WTC11 (cell line): ENCODE results near the gene COX4I1. TPM values are rescaled to one million over a fixed set of nuclear protein-coding genes. Genes with fewer than 3 reads are reported as not detected.

Experiments used
- ATAC-seq: fragments of 200-7000 bp; cut with Tn5 transposase; 2 replicates; pipeline ENCODE4 v1.10.0; 2021; ENCODE audit warnings: mild to moderate bottlenecking, moderate library complexity
- CTCF ChIA-PET: fragments of 300-600 bp; sonication (Branson Sonifier 250); formaldehyde crosslinking; loops from one replicate; lab custom pipeline; 2021; ENCODE audit warnings: antibody characterized with exemption; lab: Charles Lee
- POLR2A ChIA-PET: fragments of 350-600 bp; sonication (Branson Sonifier 250); formaldehyde crosslinking; loops from one replicate; lab custom pipeline; 2021; ENCODE audit warnings: antibody characterized with exemption; lab: Charles Lee
- DNase-seq: peaks from one replicate; pipeline ENCODE4 v3.0.0; 2021; ENCODE audit warnings: low spot score
- H3K27ac Mint-ChIP-seq: 2 replicates; pipeline ENCODE4 v1.8.0; 2021; ENCODE audit warnings: mixed read lengths
- H3K27me3 Mint-ChIP-seq: 2 replicates; pipeline ENCODE4 v1.8.0; 2021; ENCODE audit warnings: low read depth, mild to moderate bottlenecking, moderate library complexity, mixed read lengths
- H3K36me3 Mint-ChIP-seq: 2 replicates; pipeline ENCODE4 v1.8.0; 2021; ENCODE audit warnings: mixed read lengths
- H3K4me1 Mint-ChIP-seq: 2 replicates; pipeline ENCODE4 v1.8.0; 2022; ENCODE audit warnings: mixed read lengths
- H3K4me3 Mint-ChIP-seq: 2 replicates; pipeline ENCODE4 v1.8.0; 2021; ENCODE audit warnings: mild to moderate bottlenecking, moderate library complexity, mixed read lengths
- H3K9me3 Mint-ChIP-seq: 2 replicates; pipeline ENCODE4 v1.8.0; 2021; ENCODE audit warnings: mixed read lengths
- CREB1 ChIP-seq: sonication (generic); formaldehyde crosslinking; IDR thresholded peaks from 2 replicates; pipeline ENCODE4 v1.8.0; 2023; ENCODE audit warnings: mild to moderate bottlenecking, missing genetic modification reagents
- ELF4 ChIP-seq: sonication (generic); formaldehyde crosslinking; IDR thresholded peaks from 2 replicates; pipeline ENCODE4 v1.8.1; 2022; ENCODE audit warnings: low read depth, mild to moderate bottlenecking, moderate library complexity, missing genetic modification reagents
- ESRRA ChIP-seq: sonication (generic); formaldehyde crosslinking; IDR thresholded peaks from 2 replicates; pipeline ENCODE4 v1.8.1; 2022; ENCODE audit warnings: mild to moderate bottlenecking, missing genetic modification reagents, borderline replicate concordance
- GABPB1 ChIP-seq: sonication (generic); formaldehyde crosslinking; IDR thresholded peaks from 2 replicates; pipeline ENCODE4 v1.8.1; 2023; ENCODE audit warnings: mild to moderate bottlenecking, missing genetic modification reagents
- GTF2I ChIP-seq: fragments of 250-450 bp; sonication (Bioruptor Pico); conservative IDR thresholded peaks from 2 replicates; pipeline ENCODE4 v1.4.0; 2021; ENCODE audit warnings: mild to moderate bottlenecking
- MXD4 ChIP-seq: fragments of 250-450 bp; sonication (Bioruptor Pico); IDR thresholded peaks from 2 replicates; pipeline ENCODE4 v1.8.0; 2021; ENCODE audit warnings: mild to moderate bottlenecking, moderate library complexity, borderline replicate concordance
- NFATC4 ChIP-seq: fragments of 250-450 bp; sonication (Bioruptor Pico); IDR thresholded peaks from 2 replicates; pipeline ENCODE4 v1.9.0; 2021; ENCODE audit warnings: mild to moderate bottlenecking
- NFYB ChIP-seq: sonication (generic); formaldehyde crosslinking; conservative IDR thresholded peaks from 2 replicates; pipeline ENCODE4 v1.8.0; 2022; ENCODE audit warnings: low read depth, missing genetic modification reagents
- PRRX2 ChIP-seq: fragments of 250-450 bp; sonication (Bioruptor Pico); IDR thresholded peaks from 2 replicates; pipeline ENCODE4 v1.8.0; 2021; ENCODE audit warnings: mild to moderate bottlenecking
- RELA ChIP-seq: sonication (generic); formaldehyde crosslinking; IDR thresholded peaks from 2 replicates; pipeline ENCODE4 v1.8.1; 2022; ENCODE audit warnings: missing genetic modification reagents, mild to moderate bottlenecking, borderline replicate concordance
- SP1 ChIP-seq: sonication (generic); formaldehyde crosslinking; conservative IDR thresholded peaks from 2 replicates; pipeline ENCODE4 v1.8.1; 2022; ENCODE audit warnings: missing genetic modification reagents
- TCF7 ChIP-seq: sonication (generic); formaldehyde crosslinking; IDR thresholded peaks from 2 replicates; pipeline ENCODE4 v1.8.0; 2022; ENCODE audit warnings: mild to moderate bottlenecking, low read depth, missing genetic modification reagents, moderate library complexity
- TEAD1 ChIP-seq: sonication (generic); formaldehyde crosslinking; IDR thresholded peaks from 2 replicates; pipeline ENCODE4 v1.8.0; 2022; ENCODE audit warnings: mild to moderate bottlenecking, missing genetic modification reagents
- ZBTB21 ChIP-seq: sonication (generic); formaldehyde crosslinking; IDR thresholded peaks from 2 replicates; pipeline ENCODE4 v1.8.1; 2023; ENCODE audit warnings: mild to moderate bottlenecking, missing genetic modification reagents, borderline replicate concordance
- ZNF121 ChIP-seq: sonication (generic); formaldehyde crosslinking; IDR thresholded peaks from 2 replicates; pipeline ENCODE4 v1.8.0; 2023; ENCODE audit warnings: missing genetic modification reagents
- ZNF263 ChIP-seq: sonication (generic); formaldehyde crosslinking; IDR thresholded peaks from 2 replicates; pipeline ENCODE4 v1.8.1; 2022; ENCODE audit warnings: low read depth, mild to moderate bottlenecking, moderate library complexity, missing genetic modification reagents
- ZNF317 ChIP-seq: sonication (generic); formaldehyde crosslinking; IDR thresholded peaks from 2 replicates; pipeline ENCODE4 v1.8.1; 2023; ENCODE audit warnings: low read depth, mild to moderate bottlenecking, moderate library complexity, missing genetic modification reagents, borderline replicate concordance
- total RNA-seq: library from RNA; stranded (reverse); gene quantifications from 3 replicates; pipeline ENCODE4 v1.2.3, GENCODE V29; 2021
- TF ChIP-seq, protein P1 (sequence below): sonication (generic); formaldehyde crosslinking; IDR thresholded peaks from 2 replicates; pipeline ENCODE4 v1.8.1; 2023; ENCODE audit warnings: mild to moderate bottlenecking, missing genetic modification reagents, moderate library complexity
- TF ChIP-seq, protein P2 (sequence below): fragments of 250-450 bp; sonication (Bioruptor Pico); IDR thresholded peaks from 2 replicates; pipeline ENCODE4 v1.9.0; 2021; ENCODE audit warnings: mild to moderate bottlenecking, borderline replicate concordance
- TF ChIP-seq, protein P3 (sequence below): sonication (generic); formaldehyde crosslinking; IDR thresholded peaks from 2 replicates; pipeline ENCODE4 v1.8.0; 2022; ENCODE audit warnings: mild to moderate bottlenecking, missing genetic modification reagents
- TF ChIP-seq, protein P4 (sequence below): sonication (generic); formaldehyde crosslinking; IDR thresholded peaks from 2 replicates; pipeline ENCODE4 v1.8.1; 2022; ENCODE audit warnings: mild to moderate bottlenecking, moderate library complexity, missing genetic modification reagents

COX4I1 gene
- total RNA-seq, 1 experiment from 2014 or later: 618 TPM

DNA sequence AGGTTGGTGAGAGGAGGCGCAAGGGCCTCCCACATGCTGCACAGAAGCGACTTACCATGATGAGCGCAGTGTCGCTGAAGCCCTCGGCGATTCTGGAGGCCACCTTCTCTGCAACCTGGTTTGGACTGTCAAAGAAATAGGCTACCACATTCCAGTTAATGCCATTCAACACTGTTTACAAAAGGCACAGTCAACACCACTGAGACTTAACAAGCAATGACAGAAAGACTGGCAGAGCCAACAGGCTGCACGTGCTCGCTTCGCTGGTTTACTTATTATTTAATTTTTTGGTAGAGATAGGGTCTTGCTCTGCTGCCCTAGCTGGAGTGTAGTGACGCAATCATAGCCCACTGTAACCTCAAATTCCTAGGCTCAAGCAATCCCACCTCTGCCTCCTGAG, 18.3 kb upstream of the COX4I1 start:
- no peaks in the 10 kb centered on the region for H3K27me3 Mint-ChIP-seq
- POLR2A ChIA-PET: interaction anchor here (0.7 kb wide), 1 partner anchor 442 kb away, joined by 6 read pairs; no protein-coding TSS in a partner anchor
- TF ChIP-seq GABPB1 (no peak), ZNF121 (CRISPR knock-in tag) (peak; percentile 6; the same call in 1 of the 2 replicates)

DNA sequence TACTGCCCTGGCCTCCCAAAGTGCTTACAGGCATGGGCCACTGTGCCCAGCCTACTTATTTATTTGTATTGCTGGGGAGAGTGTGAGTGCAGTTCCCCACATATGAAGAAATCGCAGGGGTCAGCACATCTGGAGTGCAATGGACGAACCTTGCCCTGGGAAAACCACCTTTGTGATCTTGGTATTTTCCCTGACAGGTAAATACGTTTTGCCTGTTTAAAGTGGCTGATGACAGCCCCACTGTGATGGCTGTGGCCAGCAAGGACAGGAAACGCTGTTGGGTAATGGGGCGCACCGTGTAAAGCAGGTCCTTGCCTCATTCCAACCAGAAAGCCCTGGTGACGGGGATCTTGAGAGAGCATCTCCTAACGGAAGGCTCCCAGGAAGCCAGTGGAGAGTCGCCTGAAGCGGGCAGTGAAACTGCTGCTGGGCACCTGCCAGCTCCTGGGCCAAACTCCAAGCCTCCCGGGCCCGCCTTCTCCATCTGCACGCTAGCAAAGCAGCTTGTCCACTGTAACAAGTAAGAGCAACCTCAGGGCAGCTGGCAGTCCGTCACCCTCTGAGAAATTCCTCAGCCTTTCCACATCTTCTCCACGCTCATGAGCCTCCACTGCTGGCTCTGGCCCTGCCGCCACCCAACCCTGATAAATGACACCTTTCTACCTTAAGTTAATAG, 17.7 kb upstream of the COX4I1 start:
- TF ChIP-seq ZNF317 (CRISPR knock-in tag) (no peak), TCF7 (no peak), SP1 (CRISPR knock-in tag) (no peak)
- ATAC-seq: no peak
- ChIA-PET POLR2A (interaction anchor here (0.7 kb wide), 1 partner anchor 443 kb away, joined by 6 read pairs; no protein-coding TSS in a partner anchor), CTCF (interaction anchor here (1.0 kb wide), 1 partner anchor 40 kb away, joined by 3 read pairs; no protein-coding TSS in a partner anchor)
- Mint-ChIP-seq H3K36me3 (peaks cover 47% of the 10 kb centered on the region), H3K4me1 (no peaks in the 10 kb centered on the region), H3K27ac (0 out of 2 replicates have a peak overlapping the region, but pooled peaks have one; percentile 4), H3K27me3 (no peaks in the 10 kb centered on the region), H3K4me3 (no peak overlapping the region), H3K9me3 (no peaks in the 10 kb centered on the region)
- no peak for DNase-seq

More for the DNA sequence above, 18.3 kb upstream of the COX4I1 start:
- no peak for DNase-seq
- Mint-ChIP-seq H3K36me3 (peaks cover 48% of the 10 kb centered on the region), H3K27ac (no peak overlapping the region), H3K4me1 (no peaks in the 10 kb centered on the region), H3K9me3 (no peaks in the 10 kb centered on the region), H3K4me3 (no peak overlapping the region)
- CTCF ChIA-PET: no interaction called here
- no peak for ATAC-seq

DNA sequence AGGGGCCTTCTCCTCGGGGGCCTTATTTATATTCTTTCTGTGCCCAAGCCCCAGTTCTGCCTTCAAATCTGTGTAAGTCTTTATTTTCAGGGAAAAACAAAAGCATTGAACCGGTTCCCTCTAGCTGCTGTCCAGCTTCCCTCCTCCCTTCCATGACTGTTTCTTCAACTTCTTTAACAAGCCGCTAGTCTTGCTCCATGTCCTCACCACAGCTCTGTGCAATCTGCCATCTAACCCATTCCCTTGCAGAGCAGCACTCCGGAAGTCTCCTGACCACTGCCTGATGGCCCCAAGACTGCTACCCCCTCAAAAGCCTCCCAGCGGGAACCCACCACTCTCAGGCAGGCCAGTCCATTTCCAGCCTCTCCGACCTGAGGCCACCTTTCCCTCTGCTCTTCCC, 17.0 kb upstream of the COX4I1 start:
- no peak for ATAC-seq
- H3K36me3 Mint-ChIP-seq: peaks cover 52% of the 10 kb centered on the region
- no peak overlapping the region for H3K4me3 Mint-ChIP-seq
- no peaks in the 10 kb centered on the region for H3K4me1 Mint-ChIP-seq
- H3K27me3 Mint-ChIP-seq: no peaks in the 10 kb centered on the region
- H3K27ac Mint-ChIP-seq: peak overlapping the region; percentile 4; the same call in 1 of the 2 replicates
- CTCF ChIA-PET: interaction anchor here (1.0 kb wide), 1 partner anchor 39 kb away, joined by 3 read pairs; no protein-coding TSS in a partner anchor
- TF ChIP-seq GTF2I (no peak), NFATC4 (no peak)
- TF ChIP-seq, all 79 proteins: peak for 0
- no peak for DNase-seq
- H3K9me3 Mint-ChIP-seq: no peaks in the 10 kb centered on the region
- POLR2A ChIA-PET: no interaction called here

DNA sequence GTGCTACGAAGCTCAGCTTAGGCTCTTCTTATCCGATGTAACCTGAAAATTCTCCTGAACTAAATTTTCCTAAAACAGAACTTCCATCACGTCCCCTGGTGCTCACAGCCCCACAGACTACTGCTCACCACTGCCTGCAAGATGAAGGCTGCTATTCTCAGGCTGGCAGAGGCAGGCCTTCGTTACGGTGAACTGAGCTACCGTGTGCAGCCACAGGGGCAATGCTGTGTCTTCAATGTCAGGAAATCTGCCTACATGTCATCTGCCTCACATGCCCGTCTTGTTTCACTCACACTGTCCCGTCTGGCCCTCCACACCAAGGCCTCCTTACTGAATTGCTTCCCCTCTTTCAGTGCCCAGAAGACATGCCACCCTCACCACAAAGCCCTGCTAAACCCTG, 16.1 kb upstream of the COX4I1 start:
- no peak; the same call in 1 of the 2 replicates for ATAC-seq
- Mint-ChIP-seq H3K4me3 (no peak overlapping the region), H3K4me1 (no peaks in the 10 kb centered on the region), H3K9me3 (no peaks in the 10 kb centered on the region), H3K27me3 (no peaks in the 10 kb centered on the region), H3K27ac (peak overlapping the region; percentile 82), H3K36me3 (peaks cover 53% of the 10 kb centered on the region)
- no peak for DNase-seq
- POLR2A ChIA-PET: no interaction called here
- CTCF ChIA-PET: interaction anchor here (0.7 kb wide), 1 partner anchor 12 kb away, joined by 3 read pairs; no protein-coding TSS in a partner anchor
- TF ChIP-seq, protein P1, sequence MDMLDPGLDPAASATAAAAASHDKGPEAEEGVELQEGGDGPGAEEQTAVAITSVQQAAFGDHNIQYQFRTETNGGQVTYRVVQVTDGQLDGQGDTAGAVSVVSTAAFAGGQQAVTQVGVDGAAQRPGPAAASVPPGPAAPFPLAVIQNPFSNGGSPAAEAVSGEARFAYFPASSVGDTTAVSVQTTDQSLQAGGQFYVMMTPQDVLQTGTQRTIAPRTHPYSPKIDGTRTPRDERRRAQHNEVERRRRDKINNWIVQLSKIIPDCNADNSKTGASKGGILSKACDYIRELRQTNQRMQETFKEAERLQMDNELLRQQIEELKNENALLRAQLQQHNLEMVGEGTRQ (CRISPR knock-in tag): no peak
- TF ChIP-seq, protein P2, sequence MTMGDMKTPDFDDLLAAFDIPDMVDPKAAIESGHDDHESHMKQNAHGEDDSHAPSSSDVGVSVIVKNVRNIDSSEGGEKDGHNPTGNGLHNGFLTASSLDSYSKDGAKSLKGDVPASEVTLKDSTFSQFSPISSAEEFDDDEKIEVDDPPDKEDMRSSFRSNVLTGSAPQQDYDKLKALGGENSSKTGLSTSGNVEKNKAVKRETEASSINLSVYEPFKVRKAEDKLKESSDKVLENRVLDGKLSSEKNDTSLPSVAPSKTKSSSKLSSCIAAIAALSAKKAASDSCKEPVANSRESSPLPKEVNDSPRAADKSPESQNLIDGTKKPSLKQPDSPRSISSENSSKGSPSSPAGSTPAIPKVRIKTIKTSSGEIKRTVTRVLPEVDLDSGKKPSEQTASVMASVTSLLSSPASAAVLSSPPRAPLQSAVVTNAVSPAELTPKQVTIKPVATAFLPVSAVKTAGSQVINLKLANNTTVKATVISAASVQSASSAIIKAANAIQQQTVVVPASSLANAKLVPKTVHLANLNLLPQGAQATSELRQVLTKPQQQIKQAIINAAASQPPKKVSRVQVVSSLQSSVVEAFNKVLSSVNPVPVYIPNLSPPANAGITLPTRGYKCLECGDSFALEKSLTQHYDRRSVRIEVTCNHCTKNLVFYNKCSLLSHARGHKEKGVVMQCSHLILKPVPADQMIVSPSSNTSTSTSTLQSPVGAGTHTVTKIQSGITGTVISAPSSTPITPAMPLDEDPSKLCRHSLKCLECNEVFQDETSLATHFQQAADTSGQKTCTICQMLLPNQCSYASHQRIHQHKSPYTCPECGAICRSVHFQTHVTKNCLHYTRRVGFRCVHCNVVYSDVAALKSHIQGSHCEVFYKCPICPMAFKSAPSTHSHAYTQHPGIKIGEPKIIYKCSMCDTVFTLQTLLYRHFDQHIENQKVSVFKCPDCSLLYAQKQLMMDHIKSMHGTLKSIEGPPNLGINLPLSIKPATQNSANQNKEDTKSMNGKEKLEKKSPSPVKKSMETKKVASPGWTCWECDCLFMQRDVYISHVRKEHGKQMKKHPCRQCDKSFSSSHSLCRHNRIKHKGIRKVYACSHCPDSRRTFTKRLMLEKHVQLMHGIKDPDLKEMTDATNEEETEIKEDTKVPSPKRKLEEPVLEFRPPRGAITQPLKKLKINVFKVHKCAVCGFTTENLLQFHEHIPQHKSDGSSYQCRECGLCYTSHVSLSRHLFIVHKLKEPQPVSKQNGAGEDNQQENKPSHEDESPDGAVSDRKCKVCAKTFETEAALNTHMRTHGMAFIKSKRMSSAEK (CRISPR knock-in tag): no peak
- TF ChIP-seq, protein P3, sequence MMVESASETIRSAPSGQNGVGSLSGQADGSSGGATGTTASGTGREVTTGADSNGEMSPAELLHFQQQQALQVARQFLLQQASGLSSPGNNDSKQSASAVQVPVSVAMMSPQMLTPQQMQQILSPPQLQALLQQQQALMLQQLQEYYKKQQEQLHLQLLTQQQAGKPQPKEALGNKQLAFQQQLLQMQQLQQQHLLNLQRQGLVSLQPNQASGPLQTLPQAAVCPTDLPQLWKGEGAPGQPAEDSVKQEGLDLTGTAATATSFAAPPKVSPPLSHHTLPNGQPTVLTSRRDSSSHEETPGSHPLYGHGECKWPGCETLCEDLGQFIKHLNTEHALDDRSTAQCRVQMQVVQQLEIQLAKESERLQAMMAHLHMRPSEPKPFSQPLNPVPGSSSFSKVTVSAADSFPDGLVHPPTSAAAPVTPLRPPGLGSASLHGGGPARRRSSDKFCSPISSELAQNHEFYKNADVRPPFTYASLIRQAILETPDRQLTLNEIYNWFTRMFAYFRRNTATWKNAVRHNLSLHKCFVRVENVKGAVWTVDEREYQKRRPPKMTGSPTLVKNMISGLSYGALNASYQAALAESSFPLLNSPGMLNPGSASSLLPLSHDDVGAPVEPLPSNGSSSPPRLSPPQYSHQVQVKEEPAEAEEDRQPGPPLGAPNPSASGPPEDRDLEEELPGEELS (CRISPR knock-in tag): no peak
- TF ChIP-seq TEAD1 (no peak), ZNF317 (CRISPR knock-in tag) (no peak), RELA (CRISPR knock-in tag) (no peak), NFYB (CRISPR knock-in tag) (no peak), CREB1 (no peak), MXD4 (no peak), ELF4 (CRISPR knock-in tag) (no peak), ZNF263 (CRISPR knock-in tag) (no peak), ZBTB21 (CRISPR knock-in tag) (no peak), ESRRA (CRISPR knock-in tag) (no peak), SP1 (CRISPR knock-in tag) (no peak), PRRX2 (CRISPR knock-in tag) (no peak)
- TF ChIP-seq, protein P4, sequence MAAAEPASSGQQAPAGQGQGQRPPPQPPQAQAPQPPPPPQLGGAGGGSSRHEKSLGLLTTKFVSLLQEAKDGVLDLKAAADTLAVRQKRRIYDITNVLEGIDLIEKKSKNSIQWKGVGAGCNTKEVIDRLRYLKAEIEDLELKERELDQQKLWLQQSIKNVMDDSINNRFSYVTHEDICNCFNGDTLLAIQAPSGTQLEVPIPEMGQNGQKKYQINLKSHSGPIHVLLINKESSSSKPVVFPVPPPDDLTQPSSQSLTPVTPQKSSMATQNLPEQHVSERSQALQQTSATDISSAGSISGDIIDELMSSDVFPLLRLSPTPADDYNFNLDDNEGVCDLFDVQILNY (CRISPR knock-in tag): no peak
